Stimulated activated CD8-positive, alpha-beta memory T cell treated with anti-CD3 and anti-CD28 coated beads, Interleukin-7, amount 100 ng/mL, for 1 hour (primary cell): Measurements from ENCODE around the gene SPINK13.
"Not testable (repeated sequence)": the region's sequence is repeated elsewhere in the genome, so short reads cannot be mapped to it uniquely, and the experiment has no call there.

Experiments used
- DNase-seq, 2 donors: peaks; one replicate each; pipeline ENCODE4 v3.0.0-alpha.2; 2020; ENCODE audit warnings: low read depth in 2 of 2

Gene SPINK13

GRCh38 chr5:148312153-148312552 lies 43.6 kb downstream of the SPINK13 start, which contains the start of gene SPINK7:
TSS of gene SPINK7 (plus strand) at chr5:148312423. CDS start at chr5:148312484, 61 bp downstream.
- DNase-seq, result no peak

- DNase-seq, result no peak
Observed at GRCh38 chr5:148314187-148314586, 45.6 kb downstream of the SPINK13 start.

- DNase-seq, result no peak
Observed at GRCh38 chr5:148314731-148315130, 46.1 kb downstream of the SPINK13 start.

- DNase-seq, result not testable (repeated sequence)
Observed at GRCh38 chr5:148320011-148320963, 51.7 kb downstream of the SPINK13 start.

GRCh38 chr5:148333262-148333849 lies 64.8 kb downstream of the SPINK13 start:
- DNase-seq, result no peak

GRCh38 chr5:148335259-148335658 lies 66.7 kb downstream of the SPINK13 start, which contains the start of gene SPINK9:
TSS of gene SPINK9 (plus strand) at chr5:148335559. CDS start at chr5:148335614, 55 bp downstream.
- DNase-seq, result no peak
